ENCODE results near the gene PRELID3B. TPM values are rescaled to one million over a fixed set of nuclear protein-coding genes. Genes with fewer than 3 reads are reported as not detected.
"Not testable (repeated sequence)": the region's sequence is repeated elsewhere in the genome, so short reads cannot be mapped to it uniquely, and the experiment has no call there.

PRELID3B gene
- polyA plus RNA-seq, 4 donors = 66.6 to 86.1 (median 73.9) TPM

DNA sequence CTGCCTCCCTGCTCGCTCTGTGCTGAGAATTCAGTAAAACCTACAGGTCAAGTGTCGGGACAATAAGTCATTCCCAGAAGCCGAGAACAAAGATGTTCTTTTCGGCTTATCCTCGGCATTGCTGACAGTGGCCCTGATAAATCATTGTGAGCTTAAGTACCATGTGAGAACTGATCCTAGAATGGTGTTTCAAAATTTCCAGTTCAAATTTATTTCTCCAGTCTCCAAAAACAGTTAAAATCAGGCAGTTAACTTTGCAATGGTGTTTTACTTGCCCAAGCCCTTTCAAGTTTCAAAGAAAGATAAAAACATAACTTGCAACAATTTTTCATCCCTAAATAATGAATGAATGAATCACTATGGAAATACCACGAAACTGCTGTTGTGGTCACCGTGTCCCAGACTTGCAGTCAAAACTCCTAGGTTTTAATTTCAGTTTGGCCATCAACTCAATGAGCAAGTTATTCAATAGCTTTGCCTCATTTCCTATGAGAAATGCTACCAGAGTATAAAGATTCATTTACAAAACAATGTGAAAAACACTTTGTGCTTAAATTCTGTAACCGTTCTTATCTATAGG is 14.8 kb downstream of the PRELID3B start:
- no peak for DNase-seq (ENCODE audit: low read depth in 4 of 4, low spot score in 3 of 4)

DNA sequence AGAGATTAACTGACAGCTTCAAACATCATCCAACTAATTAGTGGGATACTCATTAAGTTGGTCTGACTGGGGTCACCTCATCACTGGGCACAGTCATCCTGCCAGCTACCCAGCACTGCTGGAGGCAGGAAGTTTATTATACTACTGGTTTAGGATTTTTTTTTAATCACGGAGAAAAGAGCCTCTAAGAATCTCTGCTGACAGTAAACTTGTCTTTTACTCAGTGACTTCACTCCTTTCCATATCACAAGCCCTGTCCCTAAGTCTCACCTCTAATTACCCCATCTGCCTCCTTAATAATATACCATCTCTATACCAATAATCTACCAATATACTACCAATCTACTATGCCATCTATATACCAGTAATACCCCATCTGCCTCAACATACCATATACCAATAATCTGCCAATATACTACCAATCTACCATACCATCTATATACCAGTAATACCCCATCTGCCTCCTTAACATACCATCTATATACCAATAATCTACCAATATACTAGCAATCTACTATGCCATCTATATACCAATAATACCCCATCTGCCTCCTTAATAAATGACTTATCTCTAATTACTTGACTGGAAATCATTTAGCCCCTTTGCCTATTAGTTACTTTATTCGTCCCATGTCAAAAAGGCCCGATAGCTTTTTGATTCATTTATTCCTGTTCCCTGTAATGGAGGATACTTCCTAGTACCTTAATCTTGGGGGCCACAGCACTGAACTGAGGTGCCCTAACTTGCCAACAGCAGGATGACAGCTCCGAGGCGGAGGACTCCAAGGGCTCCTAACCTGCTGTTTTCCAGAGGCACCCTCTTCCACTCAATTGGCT is 15.5 kb downstream of the PRELID3B start:
- no peak for DNase-seq (ENCODE audit: low read depth in 4 of 4, low spot score in 3 of 4)

DNA sequence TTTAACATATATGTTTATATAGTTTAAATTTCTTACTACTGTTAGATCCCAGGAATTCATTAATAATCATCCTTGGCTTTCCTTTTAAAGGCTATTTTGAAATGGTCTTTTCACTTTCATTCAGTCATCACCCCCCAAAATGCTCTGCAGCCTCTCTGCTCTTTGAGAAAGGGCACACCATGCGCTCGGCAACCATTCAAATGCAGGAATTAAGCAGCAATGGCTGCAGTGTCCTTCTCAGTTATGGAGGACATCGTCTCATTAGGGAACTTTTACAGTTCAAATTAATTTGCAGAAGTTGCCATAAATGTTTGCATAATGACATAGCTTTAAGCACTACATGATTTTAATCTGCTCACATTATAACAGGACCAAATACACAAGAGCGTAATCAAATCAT is 17.1 kb downstream of the PRELID3B start:
- no peak for DNase-seq (ENCODE audit: low read depth in 4 of 4, low spot score in 3 of 4)

DNA sequence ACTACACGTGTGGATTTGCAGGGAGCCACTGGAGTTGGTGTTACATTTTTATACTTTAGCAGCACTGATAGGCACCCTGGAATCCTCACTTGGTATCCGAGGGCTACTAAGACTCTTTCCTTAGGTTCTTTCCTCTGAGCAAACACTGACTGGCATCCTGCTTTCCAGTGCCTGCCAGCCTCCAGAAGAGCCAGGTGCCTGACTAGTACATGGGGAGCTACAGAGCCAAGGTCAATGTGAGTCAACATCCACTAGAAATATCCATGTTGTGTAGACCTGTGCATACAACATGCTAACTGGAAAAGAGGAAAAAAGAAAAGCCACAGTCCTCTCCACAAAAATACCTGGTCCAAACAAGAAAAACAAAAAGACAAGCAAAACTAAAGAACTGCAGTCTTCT is 17.5 kb downstream of the PRELID3B start:
- no peak for DNase-seq (ENCODE audit: low read depth in 4 of 4, low spot score in 3 of 4)

DNA sequence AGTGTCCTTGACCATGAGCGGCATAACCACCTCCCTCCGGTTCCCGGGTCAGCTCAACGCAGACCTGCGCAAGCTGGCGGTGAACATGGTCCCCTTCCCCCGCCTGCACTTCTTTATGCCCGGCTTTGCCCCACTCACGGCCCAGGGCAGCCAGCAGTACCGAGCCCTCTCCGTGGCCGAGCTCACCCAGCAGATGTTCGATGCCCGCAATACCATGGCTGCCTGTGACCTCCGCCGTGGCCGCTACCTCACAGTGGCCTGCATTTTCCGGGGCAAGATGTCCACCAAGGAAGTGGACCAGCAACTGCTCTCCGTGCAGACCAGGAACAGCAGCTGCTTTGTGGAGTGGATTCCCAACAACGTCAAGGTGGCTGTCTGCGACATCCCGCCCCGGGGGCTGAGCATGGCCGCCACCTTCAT is 18.5 kb downstream of the PRELID3B start:
- DNase-seq (ENCODE audit: low read depth in 4 of 4, low spot score in 3 of 4) = no peak

DNA sequence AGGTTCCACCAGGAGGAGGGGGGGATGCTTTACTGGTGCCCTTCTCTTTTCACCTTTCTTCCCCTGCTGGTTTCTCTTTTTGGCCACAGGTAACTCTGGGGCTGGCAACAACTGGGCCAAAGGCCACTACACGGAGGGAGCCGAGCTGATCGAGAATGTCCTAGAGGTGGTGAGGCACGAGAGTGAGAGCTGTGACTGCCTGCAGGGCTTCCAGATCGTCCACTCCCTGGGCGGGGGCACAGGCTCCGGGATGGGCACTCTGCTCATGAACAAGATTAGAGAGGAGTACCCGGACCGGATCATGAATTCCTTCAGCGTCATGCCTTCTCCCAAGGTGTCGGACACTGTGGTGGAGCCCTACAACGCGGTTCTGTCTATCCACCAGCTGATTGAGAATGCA is 19.0 kb downstream of the PRELID3B start:
- no peak for DNase-seq (ENCODE audit: low read depth in 4 of 4, low spot score in 3 of 4)

DNA sequence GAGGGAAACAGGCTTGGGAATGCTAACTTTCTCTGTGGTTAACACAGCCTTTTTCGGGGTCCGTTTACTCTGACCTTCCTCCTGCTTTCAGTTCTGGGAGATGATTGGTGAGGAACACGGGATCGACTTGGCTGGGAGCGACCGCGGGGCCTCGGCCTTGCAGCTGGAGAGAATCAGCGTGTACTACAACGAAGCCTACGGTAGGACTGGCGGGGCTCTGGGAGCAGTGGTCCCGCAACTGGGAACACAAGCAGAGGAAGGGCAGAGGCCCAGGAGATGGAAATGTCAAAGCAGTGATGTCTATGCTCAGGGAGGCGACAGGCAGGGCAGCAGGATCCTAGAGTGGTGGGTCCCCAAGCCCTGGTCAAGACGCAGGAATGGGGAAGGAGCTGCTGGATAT is 19.8 kb downstream of the PRELID3B start:
- DNase-seq (ENCODE audit: low read depth in 4 of 4, low spot score in 3 of 4) = no peak

DNA sequence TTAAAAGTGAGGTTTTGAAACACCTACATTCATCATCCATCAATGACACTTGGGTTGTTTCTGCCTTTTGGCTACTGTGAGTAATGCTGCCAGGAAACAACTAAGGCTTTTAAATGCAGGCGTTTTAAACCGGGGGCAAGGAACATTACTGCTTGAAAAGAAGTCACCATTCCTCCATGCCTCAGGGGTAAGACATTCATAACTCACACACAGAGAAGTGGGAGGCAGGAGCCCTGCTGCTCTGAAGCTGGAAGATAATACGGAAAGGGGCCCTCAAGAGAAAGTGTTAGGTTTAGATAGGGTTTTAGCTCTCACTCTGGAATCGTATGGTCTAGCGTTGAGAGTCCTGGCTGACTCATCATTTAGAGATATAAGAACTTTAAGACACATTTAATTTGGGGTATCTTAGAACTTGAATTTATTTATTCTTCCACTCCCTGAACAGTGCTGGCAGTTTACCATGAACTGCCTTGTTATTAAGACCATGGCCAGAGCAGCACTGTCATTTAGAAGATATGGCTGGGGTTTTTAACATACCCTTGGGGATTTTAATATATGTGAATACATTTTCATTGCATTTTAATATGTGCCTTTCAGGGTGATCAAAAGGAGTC is 21.5 kb downstream of the PRELID3B start:
- no peak for DNase-seq (ENCODE audit: low read depth in 4 of 4, low spot score in 3 of 4)

DNA sequence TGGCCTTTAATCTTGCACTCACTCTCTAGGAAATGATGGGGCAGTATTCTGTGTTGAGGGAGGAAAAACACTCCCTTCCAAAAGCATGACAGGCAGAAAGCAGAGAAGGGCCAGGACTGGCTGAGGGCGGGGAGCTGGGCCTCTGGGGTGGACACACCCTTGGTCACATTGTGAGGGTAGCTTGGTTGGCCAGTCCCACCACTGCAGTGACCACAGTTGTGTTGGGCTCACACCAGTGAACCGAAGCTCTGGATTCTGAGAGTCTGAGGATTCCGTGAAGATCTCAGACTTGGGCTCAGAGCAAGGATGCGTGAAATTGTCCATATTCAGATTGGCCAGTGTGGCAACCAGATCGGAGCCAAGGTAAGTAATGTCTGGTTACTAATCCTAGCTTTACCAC is 23.4 kb downstream of the PRELID3B start, which contains the start of gene TUBB1:
TUBB1 (plus strand) TSS at position 213 of the 400 bp plus-strand sequence; CDS start at position 307, 94 bp downstream.
- no peak for DNase-seq (ENCODE audit: low read depth in 4 of 4, low spot score in 3 of 4)

DNA sequence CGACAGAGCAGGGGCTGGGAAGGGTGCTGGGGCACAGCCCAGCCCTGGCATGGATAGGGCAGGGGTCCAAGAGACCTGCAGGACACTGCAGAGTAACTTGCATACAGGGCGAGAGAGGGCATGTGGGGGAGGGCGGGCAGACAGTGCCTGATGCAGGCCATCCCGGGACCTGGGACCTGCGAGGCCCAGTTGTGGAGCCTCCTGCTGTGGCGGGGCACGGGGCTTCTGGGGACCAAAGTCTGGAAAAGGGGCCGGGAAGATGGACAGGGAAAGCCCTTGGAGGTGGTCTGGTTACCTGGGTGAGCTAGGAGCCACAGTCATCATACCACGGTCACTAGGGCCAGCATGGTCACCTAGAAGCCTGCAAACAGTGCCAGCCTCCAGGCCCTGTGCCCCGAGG is 23.8 kb downstream of the PRELID3B start:
- no peak for DNase-seq (ENCODE audit: low read depth in 4 of 4, low spot score in 3 of 4)

DNA sequence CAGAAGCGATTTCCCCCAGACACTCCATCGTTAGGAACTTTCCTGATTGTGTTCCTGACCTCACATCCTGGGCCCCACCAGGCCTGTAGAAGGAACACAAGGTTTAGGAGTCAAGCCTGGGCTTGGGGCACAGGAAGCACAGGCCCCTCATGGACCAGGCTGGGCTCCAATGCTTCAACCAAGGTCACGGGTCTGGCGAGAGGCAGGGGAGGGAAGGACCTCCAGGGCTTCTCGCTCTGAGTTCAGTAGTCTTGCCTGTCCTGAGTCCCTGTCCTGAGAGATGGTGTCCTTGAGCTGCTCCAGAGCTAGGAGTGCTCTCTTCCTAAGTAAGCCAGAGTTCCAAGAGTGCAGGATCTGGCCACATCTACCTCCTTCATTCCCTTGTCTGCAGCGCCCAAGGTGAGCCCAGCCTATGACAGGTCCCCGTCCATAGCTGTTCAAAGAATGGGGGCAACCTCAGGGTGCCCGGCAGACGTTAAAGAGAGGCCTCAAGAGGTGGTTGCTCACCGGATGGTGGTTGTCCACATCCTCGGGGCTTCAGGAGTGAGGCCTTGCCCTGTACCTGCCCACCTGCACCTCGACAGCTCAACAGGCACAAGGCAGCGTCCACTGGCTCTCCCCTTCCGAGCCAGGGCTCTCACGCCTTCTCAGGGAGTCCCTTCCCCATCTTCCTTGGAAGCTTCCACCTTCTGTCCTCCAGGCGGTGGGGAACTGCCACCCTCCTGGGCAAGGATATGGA is 24.9 kb downstream of the PRELID3B start:
- no peak for DNase-seq (ENCODE audit: low read depth in 4 of 4, low spot score in 3 of 4)

DNA sequence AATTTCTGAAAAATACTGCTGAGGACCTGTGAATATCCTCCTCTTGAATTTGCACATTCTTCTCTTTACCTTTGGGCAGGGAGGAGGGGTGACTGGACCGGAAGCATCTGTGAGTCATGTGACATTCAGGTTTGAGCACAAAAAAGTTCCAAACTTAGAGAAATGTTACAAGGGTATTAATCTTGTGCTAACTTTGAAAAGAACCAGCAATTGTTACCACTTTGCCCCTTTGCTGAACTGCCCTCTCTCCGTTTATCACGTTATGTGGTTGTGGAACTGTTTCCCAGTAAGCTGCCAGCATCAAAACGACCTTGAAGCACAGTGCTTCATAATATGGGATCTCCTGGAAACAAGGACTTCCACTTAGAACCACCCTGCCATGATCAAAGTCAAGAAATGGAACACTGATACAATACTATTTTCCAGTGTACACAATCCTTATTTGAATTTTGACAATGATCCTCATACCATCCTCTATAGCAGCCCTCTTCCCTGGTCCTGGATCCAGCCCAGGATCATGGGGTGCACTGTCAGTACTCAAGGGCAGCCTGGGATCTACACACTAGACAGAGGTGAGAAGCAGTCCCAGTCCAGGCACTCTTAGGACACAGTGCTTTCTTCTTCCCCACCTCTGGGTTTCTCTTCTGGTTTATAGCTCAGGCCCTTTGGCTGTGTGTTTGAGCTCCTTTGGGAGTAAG is 25.6 kb downstream of the PRELID3B start:
- DNase-seq (ENCODE audit: low read depth in 4 of 4, low spot score in 3 of 4) = no peak

DNA sequence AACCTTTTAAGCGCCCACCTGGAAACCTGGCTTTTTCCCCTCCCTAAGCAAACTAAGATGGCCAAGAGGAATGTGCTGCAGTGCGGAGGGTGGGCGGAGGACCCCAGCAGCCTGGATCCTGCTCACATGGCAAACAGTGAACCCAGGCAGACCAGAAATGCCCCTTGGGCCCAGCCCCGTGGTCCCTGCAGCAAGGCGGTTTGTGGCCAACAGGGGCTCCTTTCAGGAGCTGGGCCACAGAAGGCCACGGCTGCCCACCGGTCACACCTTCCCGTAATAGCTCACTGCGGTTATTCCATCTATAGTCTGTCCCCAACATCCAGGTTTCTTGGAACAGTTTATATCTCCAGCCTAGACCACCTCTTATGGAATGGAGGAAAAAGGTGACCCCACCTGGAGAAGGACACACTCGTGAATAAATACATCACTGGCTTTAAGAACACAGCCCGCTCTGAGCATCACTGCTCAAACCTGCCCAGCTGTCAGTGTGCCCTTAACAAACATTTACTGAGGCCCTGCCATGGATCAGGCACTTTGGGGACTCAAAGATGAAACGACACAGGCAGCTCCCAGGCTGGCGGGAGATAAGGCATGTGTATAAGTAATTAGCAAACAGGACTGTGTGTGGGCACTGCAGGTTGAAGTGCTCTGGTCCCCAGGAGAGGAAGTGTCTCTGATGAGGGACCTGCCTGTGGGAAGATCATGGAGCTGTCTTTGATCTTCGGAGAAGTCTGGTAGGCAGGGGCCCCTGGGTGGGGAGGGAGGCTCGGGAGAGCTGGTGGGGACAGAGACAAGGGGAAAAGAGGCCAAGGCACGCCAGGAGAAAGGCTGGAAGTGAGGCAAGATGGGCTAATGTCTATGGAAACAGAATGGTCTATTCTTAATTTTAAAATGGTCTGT is 26.5 kb downstream of the PRELID3B start:
- no peak for DNase-seq (ENCODE audit: low read depth in 4 of 4, low spot score in 3 of 4)

DNA sequence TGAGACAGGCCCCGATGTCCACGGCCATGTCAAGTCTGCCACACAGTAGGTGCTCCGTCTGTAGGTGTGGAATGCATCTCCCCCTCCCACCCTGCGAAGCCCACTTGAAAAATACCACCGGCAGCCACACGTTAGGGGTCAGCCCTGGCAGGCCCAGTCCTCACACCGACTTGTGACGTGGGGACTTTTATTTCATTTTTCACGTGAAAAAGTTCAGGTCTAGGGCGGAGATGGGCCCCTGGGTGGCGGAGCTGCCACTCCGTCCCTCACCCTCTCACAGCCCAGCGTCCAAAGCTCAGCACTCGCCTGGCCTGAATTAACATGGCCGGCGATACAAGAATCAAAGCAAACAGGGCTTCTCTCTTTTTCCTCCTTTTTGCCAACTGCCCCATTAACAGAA is 27.2 kb downstream of the PRELID3B start:
- DNase-seq (ENCODE audit: low read depth in 4 of 4, low spot score in 3 of 4) = no peak

DNA sequence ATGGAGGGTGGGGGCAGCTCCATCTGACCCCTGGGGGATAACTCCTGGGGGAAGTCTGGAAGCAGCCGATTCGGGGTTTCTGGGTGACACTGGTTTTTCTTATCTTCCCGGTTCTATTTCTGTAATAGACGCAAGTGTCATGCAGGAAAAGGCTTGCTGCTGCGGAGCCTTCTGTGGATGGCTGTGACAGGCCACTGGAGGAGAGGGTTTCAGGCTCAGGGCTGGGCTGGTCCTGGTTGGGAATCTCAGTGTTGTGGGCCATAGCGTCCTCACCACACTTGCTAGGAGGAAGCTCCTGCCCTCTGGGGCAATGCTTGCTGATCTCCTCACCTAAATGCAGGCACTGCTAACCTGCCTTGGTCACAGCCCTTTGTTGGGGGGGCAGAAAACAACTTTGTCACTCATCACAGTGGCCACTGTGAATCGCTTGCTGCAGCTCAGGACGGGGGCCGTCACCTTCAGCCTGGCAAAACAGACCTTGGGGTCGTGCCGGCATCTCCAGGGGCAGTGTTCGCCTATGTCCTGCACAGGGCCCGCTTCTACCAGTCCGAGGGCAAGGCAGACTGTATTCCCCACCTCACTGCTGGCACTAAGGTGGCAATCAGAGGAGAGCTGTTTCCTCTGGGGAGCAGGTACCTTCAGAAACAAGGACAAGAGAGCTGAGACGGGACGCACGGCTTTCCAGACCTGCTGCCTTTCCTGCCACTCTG is 27.8 kb downstream of the PRELID3B start:
- no peak for DNase-seq (ENCODE audit: low read depth in 4 of 4, low spot score in 3 of 4)

DNA sequence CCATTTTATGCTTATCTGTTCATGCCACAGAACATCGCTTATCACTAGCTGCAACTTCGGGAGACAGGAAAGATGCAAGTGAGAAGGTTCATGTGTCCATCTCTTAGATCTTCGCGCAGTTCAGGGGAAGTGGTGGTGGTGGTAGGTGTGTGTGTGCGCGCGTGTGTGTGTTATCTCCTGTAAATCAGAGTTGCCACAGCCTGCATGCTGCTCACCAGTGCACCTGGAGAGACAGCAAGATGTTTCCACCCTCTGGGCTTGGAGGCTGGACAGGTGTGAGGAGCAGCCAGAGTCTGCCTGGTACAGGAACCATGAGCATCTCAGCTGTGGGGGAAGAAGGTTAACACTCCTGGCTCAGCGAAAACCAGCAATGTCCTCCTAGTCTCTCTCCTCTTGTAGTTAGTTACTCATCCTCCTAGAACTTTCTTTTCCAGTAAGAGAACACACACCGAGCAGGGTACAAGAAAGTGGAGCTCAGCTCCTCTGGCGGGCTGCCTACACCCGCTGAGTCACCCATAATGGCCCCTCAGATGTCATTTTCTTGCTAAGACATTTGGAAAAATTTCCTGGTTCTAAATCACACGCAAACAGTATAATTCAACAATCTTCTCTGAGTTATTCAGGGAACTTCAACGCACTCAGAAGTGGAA is 28.5 kb downstream of the PRELID3B start:
- no peak for DNase-seq (ENCODE audit: low read depth in 4 of 4, low spot score in 3 of 4)

DNA sequence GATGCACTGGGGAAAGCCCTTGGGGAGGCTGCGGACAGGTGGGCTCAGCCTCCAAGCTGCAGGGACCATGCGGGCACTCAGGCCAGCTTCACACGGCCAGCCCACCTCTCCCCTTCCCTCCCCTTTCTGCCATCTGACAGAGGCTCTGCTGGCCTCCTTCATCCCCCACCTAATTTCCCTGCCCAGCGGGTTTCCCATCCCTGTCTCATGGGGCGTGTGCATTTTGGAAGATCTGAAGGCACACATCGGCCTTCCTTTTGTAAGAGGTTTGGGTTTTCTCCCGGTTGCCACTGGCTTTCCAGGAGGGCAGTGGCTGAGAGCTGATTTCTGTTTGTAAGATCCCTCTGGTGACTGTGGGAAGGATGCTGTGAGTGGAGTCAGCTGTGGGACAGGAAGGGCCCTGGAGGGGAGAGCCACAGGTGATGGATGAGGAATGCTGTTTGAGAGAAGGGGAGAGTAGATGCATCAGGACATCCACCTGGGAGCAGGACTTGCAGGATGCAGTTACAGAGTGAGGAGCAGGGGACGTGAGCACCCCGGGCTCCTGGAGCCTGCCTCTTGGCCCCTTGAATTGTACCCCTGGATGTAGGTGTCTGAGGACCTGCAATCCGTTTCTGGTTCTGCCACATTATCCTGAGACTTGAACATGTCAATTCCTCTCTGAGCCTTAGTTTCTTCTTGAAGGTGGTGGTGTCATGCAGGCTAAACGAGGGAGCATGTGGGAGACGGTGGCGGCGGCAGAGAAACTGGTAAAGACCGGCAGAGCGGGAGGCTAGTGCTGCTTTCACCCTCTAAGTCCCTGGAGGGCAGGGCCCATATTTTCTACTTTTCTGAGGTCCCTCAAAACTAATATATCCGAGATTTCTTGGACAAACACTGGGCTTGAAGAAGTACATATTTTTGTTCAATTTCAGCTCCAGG is 29.3 kb downstream of the PRELID3B start:
- no peak for DNase-seq (ENCODE audit: low read depth in 4 of 4, low spot score in 3 of 4)

DNA sequence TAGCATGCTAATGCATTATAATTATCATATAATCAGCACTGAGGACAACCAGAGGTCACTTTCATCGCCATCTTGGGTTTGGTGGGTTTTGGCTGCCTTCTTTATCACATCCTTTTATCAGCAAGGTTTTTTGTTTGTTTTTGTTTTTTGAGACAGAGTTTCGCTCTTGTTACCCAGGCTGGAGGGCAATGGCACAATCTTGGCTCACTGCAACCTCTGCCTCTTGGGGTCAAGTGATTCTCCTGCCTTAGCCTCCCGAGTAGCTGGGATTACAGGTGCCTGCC is 30.8 kb downstream of the PRELID3B start:
- not testable (repeated sequence) for DNase-seq (ENCODE audit: low read depth in 4 of 4, low spot score in 3 of 4)
